Calu3 (cell line): ENCODE data around the gene KCNA5. TPM values are rescaled to one million over a fixed set of nuclear protein-coding genes. Genes with fewer than 3 reads are reported as not detected.

ENCODE experiments used
- BruUV-seq: library from RNA; stranded (reverse); fragments of 400-500 nt; replicated peaks from 2 replicates; lab custom pipeline; 2021; lab: Mats Ljungman, UMichigan
- CTCF ChIA-PET: fragments of 300-600 bp; sonication (Branson Sonifier 250); formaldehyde crosslinking; loops from one replicate; lab custom pipeline; 2022; ENCODE audit warnings: antibody characterized with exemption; lab: Charles Lee
- DNase-seq: peaks from one replicate; pipeline ENCODE4 v3.0.0; 2022
- H3K27ac Mint-ChIP-seq: one replicate; pipeline ENCODE4 v1.8.0; 2022; ENCODE audit warnings: mixed read lengths; ENCODE audit not compliant: unreplicated experiment
- H3K27me3 Mint-ChIP-seq: one replicate; pipeline ENCODE4 v1.8.0; 2022; ENCODE audit warnings: mixed read lengths; ENCODE audit not compliant: unreplicated experiment
- H3K36me3 Mint-ChIP-seq: one replicate; pipeline ENCODE4 v1.8.0; 2022; ENCODE audit warnings: mild to moderate bottlenecking, moderate library complexity, mixed read lengths; ENCODE audit not compliant: insufficient read depth, unreplicated experiment
- H3K4me1 Mint-ChIP-seq: one replicate; pipeline ENCODE4 v1.8.0; 2022; ENCODE audit warnings: mild to moderate bottlenecking, low read depth, mixed read lengths; ENCODE audit not compliant: unreplicated experiment
- H3K4me3 Mint-ChIP-seq: one replicate; pipeline ENCODE4 v1.8.0; 2022; ENCODE audit warnings: mild to moderate bottlenecking, low read depth, moderate library complexity, mixed read lengths; ENCODE audit not compliant: unreplicated experiment
- H3K9me3 Mint-ChIP-seq: one replicate; pipeline ENCODE4 v1.8.0; 2022; ENCODE audit warnings: low read depth, mixed read lengths; ENCODE audit not compliant: unreplicated experiment
- CTCF ChIP-seq: fragments of 200-600 bp; IDR thresholded peaks from one replicate; pipeline ENCODE4 v1.8.0; 2022; ENCODE audit warnings: antibody characterized with exemption; ENCODE audit not compliant: unreplicated experiment
- intact Hi-C: fragments of 100-400 bp; cut with micrococcal nuclease; formaldehyde crosslinking; loops from one replicate; pipeline ENCODE4 v1.10.0; 2022; ENCODE audit not compliant: unreplicated experiment
- total RNA-seq: library from RNA; stranded (reverse); gene quantifications from 2 replicates; pipeline ENCODE4 v1.2.3, GENCODE V29; 2022

Gene KCNA5
- total RNA-seq, 1 experiment from 2014 or later: not detected

DNA sequence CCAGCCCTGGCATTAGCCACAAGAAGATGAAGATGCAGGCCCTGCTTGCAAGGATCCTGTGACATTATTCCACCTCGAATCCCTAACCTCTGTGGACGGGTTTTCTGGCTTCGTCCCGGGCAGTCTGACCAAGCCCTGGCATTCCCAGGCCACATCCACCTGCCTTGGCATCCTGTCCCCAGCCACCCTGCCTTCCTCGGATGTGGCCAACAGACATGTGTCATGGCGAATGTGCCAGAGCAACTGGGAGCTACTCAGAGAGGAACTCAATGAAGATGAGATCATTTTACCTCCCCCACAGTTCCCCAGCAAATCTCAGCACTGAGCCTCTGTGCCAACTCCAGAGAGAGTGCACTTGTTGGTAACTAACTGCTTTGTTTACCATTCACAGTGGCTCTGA is 33.5 kb upstream of the KCNA5 start:
- CTCF ChIA-PET: no interaction called here
- Mint-ChIP-seq H3K27me3 (peaks cover 65% of the 10 kb centered on the region), H3K9me3 (no peaks in the 10 kb centered on the region), H3K36me3 (no peaks in the 10 kb centered on the region), H3K27ac (no peak overlapping the region), H3K4me1 (no peaks in the 10 kb centered on the region), H3K4me3 (no peak overlapping the region)
- DNase-seq: no peak
- no peak for TF ChIP-seq CTCF
- intact Hi-C loops: no loop called here
- BruUV-seq: no TSS peak

GRCh38 chr12:5012337-5012736 is 31.3 kb upstream of the KCNA5 start:
- H3K27me3 Mint-ChIP-seq: peaks cover 87% of the 10 kb centered on the region
- H3K27ac Mint-ChIP-seq: no peak overlapping the region
- H3K36me3 Mint-ChIP-seq: no peaks in the 10 kb centered on the region
- TF ChIP-seq CTCF: no peak
- no peaks in the 10 kb centered on the region for H3K9me3 Mint-ChIP-seq
- intact Hi-C loops: no loop called here
- BruUV-seq: no TSS peak
- no peak for DNase-seq
- no peak overlapping the region for H3K4me3 Mint-ChIP-seq
- CTCF ChIA-PET: no interaction called here
- H3K4me1 Mint-ChIP-seq: no peaks in the 10 kb centered on the region

DNA sequence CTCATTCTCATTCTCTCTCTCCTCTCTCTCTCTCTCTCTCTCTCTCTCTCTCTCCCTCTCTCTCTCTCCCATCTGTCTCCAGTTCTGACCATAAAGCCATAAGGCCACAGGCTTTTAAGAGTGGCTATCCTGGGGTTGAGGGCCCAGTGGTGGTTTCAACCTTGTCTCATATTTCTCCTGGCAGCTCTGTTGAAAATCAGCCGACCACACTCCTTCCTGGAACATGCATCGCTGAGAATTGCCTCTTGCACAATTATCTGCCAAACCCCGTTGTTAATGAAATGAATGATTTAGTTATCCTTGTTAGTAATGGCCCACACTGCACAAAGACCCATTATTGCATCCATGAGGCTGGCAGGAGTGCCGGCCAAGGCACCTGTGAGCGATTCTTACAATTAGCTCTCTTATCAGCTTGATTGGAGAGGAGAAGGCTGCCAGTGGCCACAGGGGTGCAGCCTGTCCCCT is 30.4 kb upstream of the KCNA5 start:
- H3K27me3 Mint-ChIP-seq: peaks cover 94% of the 10 kb centered on the region
- no peak overlapping the region for H3K4me3 Mint-ChIP-seq
- no peaks in the 10 kb centered on the region for H3K36me3 Mint-ChIP-seq
- no peak for TF ChIP-seq CTCF
- intact Hi-C loops: no loop called here
- CTCF ChIA-PET: no interaction called here
- no peak overlapping the region for H3K27ac Mint-ChIP-seq
- DNase-seq: no peak
- H3K4me1 Mint-ChIP-seq: no peaks in the 10 kb centered on the region
- no peaks in the 10 kb centered on the region for H3K9me3 Mint-ChIP-seq
- BruUV-seq: no TSS peak

- Mint-ChIP-seq H3K4me3 (no peak overlapping the region), H3K27me3 (peaks cover 92% of the 10 kb centered on the region), H3K4me1 (no peaks in the 10 kb centered on the region), H3K27ac (no peak overlapping the region), H3K36me3 (no peaks in the 10 kb centered on the region), H3K9me3 (no peaks in the 10 kb centered on the region)
- no peak for TF ChIP-seq CTCF
- CTCF ChIA-PET: no interaction called here
- DNase-seq: no peak
- no TSS peak for BruUV-seq
- intact Hi-C loops: no loop called here
Observed at GRCh38 chr12:5014269-5014668, 29.4 kb upstream of the KCNA5 start.
